IMR-90 (cell line): ENCODE results near the gene PLD4. TPM values are rescaled to one million over a fixed set of nuclear protein-coding genes. Genes with fewer than 3 reads are reported as not detected.

Experiments
- ATAC-seq: fragments of 200-7000 bp; cut with Tn5 transposase; 2 replicates; pipeline ENCODE4 v1.9.1; 2020; ENCODE audit warnings: low read depth, mild to moderate bottlenecking, moderate library complexity
- BruUV-seq: library from RNA; stranded (reverse); fragments of 400-500 nt; replicated peaks from 2 replicates; lab custom pipeline; 2021; lab: Mats Ljungman, UMichigan
- CTCF ChIA-PET: fragments of 300-600 bp; formaldehyde crosslinking; extraction: SDS; loops from one replicate; lab custom pipeline; 2021; ENCODE audit warnings: antibody characterized with exemption; lab: Yijun Ruan, JAX
- POLR2A ChIA-PET: fragments of 300-600 bp; sonication (Branson Sonifier 250); formaldehyde crosslinking; loops from one replicate; lab custom pipeline; 2022; ENCODE audit warnings: antibody characterized with exemption; ENCODE audit not compliant: unreplicated experiment; lab: Charles Lee
- DNase-seq: peaks from one replicate; pipeline ENCODE4 v3.0.0; 2013
- H2AFZ ChIP-seq: replicated peaks from 2 replicates; pipeline ENCODE3; 2013; ENCODE audit warnings: low read length, mild to moderate bottlenecking; ENCODE audit not compliant: poor library complexity
- H2AK5ac ChIP-seq: 2 replicates; pipeline ENCODE4 v1.6.1; 2013; ENCODE audit warnings: low read depth, low read length, inconsistent platforms
- H2AK9ac ChIP-seq: replicated peaks from 2 replicates; pipeline ENCODE3; 2013; ENCODE audit warnings: mild to moderate bottlenecking, low read depth, low read length, moderate library complexity; ENCODE audit not compliant: poor library complexity
- H2BK120ac ChIP-seq: 2 replicates; pipeline ENCODE4 v1.6.1; 2013; ENCODE audit warnings: low read depth, low read length, inconsistent platforms
- H2BK15ac ChIP-seq: 3 replicates; pipeline ENCODE4 v1.6.1; 2013; ENCODE audit warnings: low read depth, low read length, inconsistent platforms
- H2BK20ac ChIP-seq: 2 replicates; pipeline ENCODE4 v1.6.1; 2013; ENCODE audit warnings: low read depth, mild to moderate bottlenecking, inconsistent platforms, low read length, moderate library complexity
- H2BK5ac ChIP-seq: 2 replicates; pipeline ENCODE4 v1.6.1; 2013; ENCODE audit warnings: mild to moderate bottlenecking, low read depth, low read length, inconsistent platforms; ENCODE audit not compliant: poor library complexity, severe bottlenecking
- H3K14ac ChIP-seq: replicated peaks from 2 replicates; pipeline ENCODE4 v1.6.1; 2013; ENCODE audit warnings: low read depth, low read length, inconsistent platforms
- H3K18ac ChIP-seq: 2 replicates; pipeline ENCODE4 v1.6.1; 2013; ENCODE audit warnings: low read depth, low read length, control low read depth
- H3K23ac ChIP-seq: 2 replicates; pipeline ENCODE4 v1.6.1; 2013; ENCODE audit warnings: low read depth, low read length, inconsistent platforms
- H3K27ac ChIP-seq: 2 replicates; pipeline ENCODE4 v1.5.1; 2013; ENCODE audit warnings: mild to moderate bottlenecking, control low read depth, low read length; ENCODE audit not compliant: insufficient read depth
- H3K27me3 ChIP-seq: 2 replicates; pipeline ENCODE4 v1.6.1; 2013; ENCODE audit warnings: low read length; ENCODE audit not compliant: control insufficient read depth, insufficient read depth
- H3K36me3 ChIP-seq: 2 replicates; pipeline ENCODE4 v1.6.1; 2013; ENCODE audit warnings: low read length, mixed read lengths; ENCODE audit not compliant: control insufficient read depth, insufficient read depth
- H3K4ac ChIP-seq: 2 replicates; pipeline ENCODE4 v1.6.1; 2013; ENCODE audit warnings: low read depth, low read length, inconsistent platforms
- H3K4me1 ChIP-seq: 2 replicates; pipeline ENCODE4 v1.6.1; 2013; ENCODE audit warnings: low read length, mixed read lengths; ENCODE audit not compliant: control insufficient read depth, insufficient read depth
- H3K4me2 ChIP-seq: 2 replicates; pipeline ENCODE4 v1.6.1; 2013; ENCODE audit warnings: low read depth, mild to moderate bottlenecking, control low read depth, low read length, moderate library complexity
- H3K4me3 ChIP-seq: 2 replicates; pipeline ENCODE4 v1.5.1; 2013; ENCODE audit warnings: low read depth, mild to moderate bottlenecking, control low read depth, low read length, moderate library complexity; ENCODE audit not compliant: insufficient read depth
- H3K56ac ChIP-seq: 2 replicates; pipeline ENCODE4 v1.6.1; 2013; ENCODE audit warnings: low read length, inconsistent platforms; ENCODE audit not compliant: insufficient read depth; ENCODE audit errors: extremely low read depth
- H3K79me1 ChIP-seq, 2 experiments: 2 replicates each; pipeline ENCODE4 v1.6.1; 2013; ENCODE audit warnings: low read length in 2 of 2, inconsistent platforms in 1 of 2, low read depth in 1 of 2
- H3K9ac ChIP-seq: 2 replicates; pipeline ENCODE4 v1.6.1; 2013; ENCODE audit warnings: low read depth, low read length, control low read depth
- H3K9me1 ChIP-seq: 2 replicates; pipeline ENCODE4 v1.6.1; 2013; ENCODE audit warnings: low read length, inconsistent platforms; ENCODE audit not compliant: insufficient read depth
- H3K9me3 ChIP-seq: 2 replicates; pipeline ENCODE4 v1.6.1; 2013; ENCODE audit warnings: low read length; ENCODE audit not compliant: control insufficient read depth, insufficient read depth
- H4K20me1 ChIP-seq: 2 replicates; pipeline ENCODE4 v1.6.1; 2013; ENCODE audit warnings: low read length, inconsistent platforms; ENCODE audit not compliant: insufficient read depth
- H4K5ac ChIP-seq: 2 replicates; pipeline ENCODE4 v1.6.1; 2013; ENCODE audit warnings: mild to moderate bottlenecking, low read depth, low read length, control low read depth
- H4K8ac ChIP-seq, 2 experiments: 2 replicates each; pipeline ENCODE4 v1.6.1; 2013; ENCODE audit warnings: low read depth in 2 of 2, low read length in 2 of 2, control low read depth in 1 of 2, inconsistent platforms in 1 of 2
- H4K91ac ChIP-seq: 2 replicates; pipeline ENCODE4 v1.6.1; 2013; ENCODE audit warnings: low read depth, low read length, inconsistent platforms; ENCODE audit not compliant: insufficient read depth
- BHLHE40 ChIP-seq: fragments of 150-350 bp; IDR thresholded peaks from 2 replicates; pipeline ENCODE4 v1.6.1; 2016; ENCODE audit warnings: mild to moderate bottlenecking, low read depth, low read length
- CEBPB ChIP-seq: IDR thresholded peaks from 2 replicates; pipeline ENCODE4 v1.6.1; 2012; ENCODE audit warnings: low read depth, low read length, improper control_type of control experiment
- CHD1 ChIP-seq: IDR thresholded peaks from 2 replicates; pipeline ENCODE4 v1.6.1; 2012; ENCODE audit warnings: low read depth, low read length, improper control_type of control experiment
- ELK1 ChIP-seq: fragments of 150-350 bp; IDR thresholded peaks from 2 replicates; pipeline ENCODE4 v1.6.1; 2016; ENCODE audit warnings: low read depth, mild to moderate bottlenecking, low read length, moderate library complexity, borderline replicate concordance
- FOS ChIP-seq: fragments of 150-350 bp; IDR thresholded peaks from 2 replicates; pipeline ENCODE4 v1.6.1; 2016; ENCODE audit warnings: low read depth, low read length
- MAFK ChIP-seq: IDR thresholded peaks from 2 replicates; pipeline ENCODE4 v1.6.1; 2012; ENCODE audit warnings: low read depth, low read length, improper control_type of control experiment
- MAZ ChIP-seq: IDR thresholded peaks from 2 replicates; pipeline ENCODE4 v1.6.1; 2012; ENCODE audit warnings: low read depth, mild to moderate bottlenecking, low read length, improper control_type of control experiment, moderate library complexity, borderline replicate concordance
- MXI1 ChIP-seq: IDR thresholded peaks from 2 replicates; pipeline ENCODE4 v1.6.1; 2012; ENCODE audit warnings: low read depth, mild to moderate bottlenecking, low read length, moderate library complexity, borderline replicate concordance
- NFE2L2 ChIP-seq: fragments of 150-350 bp; IDR thresholded peaks from 2 replicates; pipeline ENCODE4 v1.6.1; 2016; ENCODE audit warnings: low read depth, mild to moderate bottlenecking, low read length
- POLR2A ChIP-seq: IDR thresholded peaks from 2 replicates; pipeline ENCODE4 v1.6.1; 2012; ENCODE audit warnings: mild to moderate bottlenecking, low read depth, low read length
- RAD21 ChIP-seq: IDR thresholded peaks from 2 replicates; pipeline ENCODE4 v1.6.1; 2012; ENCODE audit warnings: low read length, improper control_type of control experiment
- RCOR1 ChIP-seq: IDR thresholded peaks from 2 replicates; pipeline ENCODE4 v1.6.1; 2012; ENCODE audit warnings: mild to moderate bottlenecking, low read length, improper control_type of control experiment; ENCODE audit not compliant: insufficient replicate concordance
- RFX5 ChIP-seq: IDR thresholded peaks from 2 replicates; pipeline ENCODE4 v1.8.0; 2012; ENCODE audit warnings: low read depth, mild to moderate bottlenecking, low read length, moderate library complexity
- SMC3 ChIP-seq: fragments of 150-350 bp; IDR thresholded peaks from 2 replicates; pipeline ENCODE4 v1.6.1; 2016; ENCODE audit warnings: low read depth, mild to moderate bottlenecking, antibody characterized with exemption, low read length, moderate library complexity
- USF2 ChIP-seq: fragments of 150-350 bp; IDR thresholded peaks from 2 replicates; pipeline ENCODE4 v1.6.1; 2017; ENCODE audit warnings: mild to moderate bottlenecking, antibody characterized with exemption, low read length, low read depth
- WGBS, 2 experiments: methylation state at CpG; one replicate each; pipeline versions ENCODE4 v1.1.5 to v1.1.7; 2013; ENCODE audit warnings: missing lambda C conversion rate in 2 of 2; ENCODE audit not compliant: insufficient read length in 1 of 2; ENCODE audit errors: extremely low coverage in 2 of 2; 5-methylcytosine and 5-hydroxymethylcytosine counted together
- dilution Hi-C: fragments of 300-500 bp; cut with HindIII; formaldehyde crosslinking; loops from one replicate; pipeline ENCODE4 v1.14.3; 2018; ENCODE audit warnings: low sequenced_read_pairs; ENCODE audit not compliant: unreplicated experiment
- in situ Hi-C: fragments of 300-500 bp; cut with MboI; formaldehyde crosslinking; loops from 3 replicates; pipeline ENCODE4 v1.14.3; 2019; ENCODE audit warnings: low sequenced_read_pairs, inconsistent platforms, mixed read lengths
- intact Hi-C: fragments of 100-400 bp; cut with micrococcal nuclease; formaldehyde crosslinking; loops from 2 replicates; pipeline ENCODE4 v1.10.0; 2022
- polyA plus RNA-seq, 3 experiments: library from polyadenylated mRNA; depleted of rRNA; stranded (reverse); fragments of >200 nt; gene quantifications; 2 replicates each; pipeline ENCODE4 v1.2.3, GENCODE V29; 2012; ENCODE audit warnings: low replicate concordance in 1 of 3
- total RNA-seq: library from RNA; depleted of rRNA; stranded (reverse); fragments of >200 nt; gene quantifications from 2 replicates; pipeline ENCODE4 v1.2.3, GENCODE V29; 2012

The PLD4 gene
- total and polyA plus RNA-seq, 2 of the 4 experiments (the other 2 are of a cell fraction) = 0.05 TPM; not detected in 1

- peak overlapping the region; percentile 85 for H4K91ac ChIP-seq
- H3K27ac ChIP-seq = no peak overlapping the region; the same call in 1 of the 2 replicates
- dilution Hi-C loops = no loop called here
- ATAC-seq (peak; percentile 24), DNase-seq (peak; percentile 81)
- no peak overlapping the region for H3K56ac ChIP-seq
- peak overlapping the region; percentile 64 for H3K14ac ChIP-seq
- peak overlapping the region; percentile 83 for H3K4ac ChIP-seq
- peak overlapping the region; percentile 91 for H2AFZ ChIP-seq
- no peaks in the 10 kb centered on the region for H3K36me3 ChIP-seq
- H3K4me3 ChIP-seq = no peak overlapping the region
- intact Hi-C loops = loop anchor here (5.0 kb wide), 1 partner anchor 38 kb away; no protein-coding TSS in a partner anchor
- CTCF ChIA-PET = no interaction called here
- 83% methylated on average over 8 of the region's 19 CpGs; no CpG with 5 or more reads in 1 of the 2 experiments for WGBS, 2 experiments
- no peak overlapping the region; the same call in 1 of the 2 replicates for H3K23ac ChIP-seq
- H3K9ac ChIP-seq = no peak overlapping the region
- H4K20me1 ChIP-seq = no peaks in the 10 kb centered on the region
- no TSS peak for BruUV-seq
- TF ChIP-seq CEBPB (no peak), RAD21 (no peak), SMC3 (no peak), MAFK (no peak), RFX5 (no peak), RCOR1 (no peak), CHD1 (no peak), BHLHE40 (peak; percentile 60; the same call in 1 of the 2 replicates), ELK1 (no peak), FOS (0 out of 2 replicates have a peak, but pooled peaks have one; percentile 47), MXI1 (no peak), MAZ (peak; percentile 75), USF2 (peak; percentile 41; the same call in 1 of the 2 replicates), NFE2L2 (no peak), POLR2A (no peak)
- H3K9me3 ChIP-seq = no peaks in the 10 kb centered on the region
- peak overlapping the region; percentile 99 for H2AK9ac ChIP-seq
- peak overlapping the region; percentile 50 for H2BK5ac ChIP-seq
- peak overlapping the region; percentile 74; the same call in 1 of the 2 replicates for H4K5ac ChIP-seq
- H2BK20ac ChIP-seq = peak overlapping the region; percentile 85; the same call in 1 of the 2 replicates
- H2BK15ac ChIP-seq = peak overlapping the region; percentile 54; the same call in 2 of the 3 replicates
- peaks cover 42% of the 10 kb centered on the region for H3K4me1 ChIP-seq
- no peak overlapping the region for H3K4me2 ChIP-seq
- H3K18ac ChIP-seq = no peak overlapping the region
- POLR2A ChIA-PET = interaction anchor here (0.5 kb wide), 1 partner anchor 92 kb away, joined by 3 read pairs; no protein-coding TSS in a partner anchor
- H3K9me1 ChIP-seq = peaks cover 11% of the 10 kb centered on the region
- peak overlapping the region; percentile 59 to 79; a peak in 3 of 4 replicates for H4K8ac ChIP-seq
- H2BK120ac ChIP-seq = peak overlapping the region; percentile 88
- H3K27me3 ChIP-seq = no peaks in the 10 kb centered on the region
- in situ Hi-C loops = loop anchor here (5.0 kb wide), 2 partner anchors 33 to 77 kb away; no protein-coding TSS in a partner anchor
- H3K79me1 ChIP-seq = peaks cover 0 to 33% of the 10 kb centered on the region in 2 experiments; a peak in 1 of 4 replicates
- peak overlapping the region; percentile 87 for H2AK5ac ChIP-seq
These were observed 45.8 kb downstream of the PLD4 start for GRCh38 chr14:104970231-104971068.
